EH (cell line): ENCODE measurements around the gene SLC25A23.

Source experiments
- DNase-seq: peaks from one replicate; pipeline ENCODE4 v3.0.0-alpha.2; 2015; ENCODE audit warnings: low read depth

Gene SLC25A23

GRCh38 chr19:6481541-6482342, 22.1 kb upstream of the SLC25A23 start, which contains the start of gene DENND1C:
TSS of gene DENND1C (minus strand) at chr19:6481787. CDS start at chr19:6481695, 92 bp downstream.
- DNase-seq, result peak; percentile 18

GRCh38 chr19:6480848-6481415, 21.3 kb upstream of the SLC25A23 start:
- no peak for DNase-seq

GRCh38 chr19:6479836-6480398, 20.3 kb upstream of the SLC25A23 start:
- no peak for DNase-seq

- no peak for DNase-seq
Measured at GRCh38 chr19:6478815-6479214, 19.2 kb upstream of the SLC25A23 start.

- DNase-seq, result no peak
Measured at GRCh38 chr19:6476896-6477431, 17.4 kb upstream of the SLC25A23 start.

GRCh38 chr19:6476155-6476895, 16.7 kb upstream of the SLC25A23 start:
- DNase-seq, result peak; percentile 38

GRCh38 chr19:6475321-6476108, 15.9 kb upstream of the SLC25A23 start:
- DNase-seq, result no peak

GRCh38 chr19:6473647-6474046, 14.1 kb upstream of the SLC25A23 start:
- no peak for DNase-seq

- no peak for DNase-seq
Measured at GRCh38 chr19:6472713-6473112, 13.1 kb upstream of the SLC25A23 start.

- no peak for DNase-seq
Measured at GRCh38 chr19:6471076-6471475, 11.5 kb upstream of the SLC25A23 start.

- DNase-seq, result no peak
Measured at GRCh38 chr19:6470173-6470572, 10.6 kb upstream of the SLC25A23 start.

GRCh38 chr19:6467384-6467783, 7.8 kb upstream of the SLC25A23 start:
- no peak for DNase-seq

- no peak for DNase-seq
Measured at GRCh38 chr19:6466526-6467248, 7.1 kb upstream of the SLC25A23 start.

- no peak for DNase-seq
Measured at GRCh38 chr19:6465663-6466062, 6.1 kb upstream of the SLC25A23 start.

- DNase-seq, result no peak
Measured at GRCh38 chr19:6465006-6465405, 5.4 kb upstream of the SLC25A23 start.

- no peak for DNase-seq
Measured at GRCh38 chr19:6464070-6464873, 4.7 kb upstream of the SLC25A23 start, which contains the start of gene CRB3. TSS of gene CRB3 (plus strand) at chr19:6464271. CDS start at chr19:6464702, 431 bp downstream.

GRCh38 chr19:6460099-6460884, 700 bp upstream of the SLC25A23 start:
- DNase-seq, result peak; percentile 95

GRCh38 chr19:6458695-6459261, 814 bp downstream of the SLC25A23 start:
- DNase-seq, result no peak
